ENCODE measurements around the gene PINLYP. TPM values are rescaled to one million over a fixed set of nuclear protein-coding genes. Genes with fewer than 3 reads are reported as not detected.
A peak's percentile ranks its signal among the peaks of the same experiment; 100 is the strongest.

Gene PINLYP
- total and polyA plus RNA-seq, 9 of the 15 experiments (the other 6 are each of a cell fraction or from before 2014, with no cell fraction given), result 1.00 to 6.7 (median 2.2) TPM

- no peak for TF ChIP-seq CHD4 (IDR thresholded peaks at IDR 0.05; ENCODE audit: insufficient read depth, insufficient replicate concordance, low read depth, low read length, poor library complexity, severe bottlenecking)
- peak; percentile 49; the same call in 1 of the 2 replicates for TF ChIP-seq HDAC8 (tag; IDR thresholded peaks at IDR 0.05)
- peak; percentile 69; the same call in 1 of the 2 replicates for TF ChIP-seq HEY1 (CRISPR knock-in tag; IDR thresholded peaks at IDR 0.05; ENCODE audit: borderline replicate concordance)
- TF ChIP-seq NBN (IDR thresholded peaks at IDR 0.05; ENCODE audit: low read depth), result no peak
- TF ChIP-seq RNF219 (CRISPR knock-in tag; IDR thresholded peaks at IDR 0.05), result no peak
- TF ChIP-seq MIER1 (IDR thresholded peaks at IDR 0.05; ENCODE audit: low read depth), result no peak
- TF ChIP-seq CLOCK (CRISPR knock-in tag; IDR thresholded peaks at IDR 0.05; ENCODE audit: borderline replicate concordance), result no peak
- TF ChIP-seq E2F3 (CRISPR knock-in tag; IDR thresholded peaks at IDR 0.05), result 0 out of 2 replicates have a peak, but pooled peaks have one; percentile 50
- TF ChIP-seq LCOR (CRISPR knock-in tag; IDR thresholded peaks at IDR 0.05), result 0 out of 2 replicates have a peak, but pooled peaks have one; percentile 41
- TF ChIP-seq ZNF707 (CRISPR knock-in tag; conservative IDR thresholded peaks at IDR 0.05), result no peak
- TF ChIP-seq CTCFL (IDR thresholded peaks at IDR 0.05; ENCODE audit: borderline replicate concordance, insufficient read depth, low read depth, low read length, poor library complexity, severe bottlenecking), result no peak
- no peak for TF ChIP-seq NFIX (CRISPR knock-in tag; IDR thresholded peaks at IDR 0.05; ENCODE audit: low read depth)
- no peak for TF ChIP-seq ZNF655 (CRISPR knock-in tag; IDR thresholded peaks at IDR 0.05)
- TF ChIP-seq ZNF274 (IDR thresholded peaks at IDR 0.05; ENCODE audit: borderline replicate concordance, low read depth, low read length), result no peak
- peak; percentile 73 to 94 for TF ChIP-seq RCOR1 (IDR thresholded peaks at IDR 0.05; ENCODE audit: borderline replicate concordance in 1 of 2, low read depth in 2 of 2, low read length in 2 of 2)
- TF ChIP-seq HNRNPK (IDR thresholded peaks at IDR 0.05; ENCODE audit: low read depth, low read length, poor library complexity, severe bottlenecking), result no peak
- TF ChIP-seq ZNF75A (CRISPR knock-in tag; IDR thresholded peaks at IDR 0.05), result no peak
- TF ChIP-seq GABPB1 (CRISPR knock-in tag; IDR thresholded peaks at IDR 0.05), result peak; percentile 73; the same call in 1 of the 2 replicates
These were observed 20.6 kb downstream of the PINLYP start, which contains the start of the genes IRGQ and ZNF576 (continued) for GRCh38 chr19:43595999-43596841.

Data from K562 (cell line).